NCI-H2081 treated with DMSO at 0.1 percent for 48 hours (cell line): ENCODE results near the gene ELFN1.

ENCODE experiments used
- DNase-seq: peaks from one replicate; lab custom pipeline; 2025; lab: John Stamatoyannopoulos, UW

ELFN1 gene

DNA sequence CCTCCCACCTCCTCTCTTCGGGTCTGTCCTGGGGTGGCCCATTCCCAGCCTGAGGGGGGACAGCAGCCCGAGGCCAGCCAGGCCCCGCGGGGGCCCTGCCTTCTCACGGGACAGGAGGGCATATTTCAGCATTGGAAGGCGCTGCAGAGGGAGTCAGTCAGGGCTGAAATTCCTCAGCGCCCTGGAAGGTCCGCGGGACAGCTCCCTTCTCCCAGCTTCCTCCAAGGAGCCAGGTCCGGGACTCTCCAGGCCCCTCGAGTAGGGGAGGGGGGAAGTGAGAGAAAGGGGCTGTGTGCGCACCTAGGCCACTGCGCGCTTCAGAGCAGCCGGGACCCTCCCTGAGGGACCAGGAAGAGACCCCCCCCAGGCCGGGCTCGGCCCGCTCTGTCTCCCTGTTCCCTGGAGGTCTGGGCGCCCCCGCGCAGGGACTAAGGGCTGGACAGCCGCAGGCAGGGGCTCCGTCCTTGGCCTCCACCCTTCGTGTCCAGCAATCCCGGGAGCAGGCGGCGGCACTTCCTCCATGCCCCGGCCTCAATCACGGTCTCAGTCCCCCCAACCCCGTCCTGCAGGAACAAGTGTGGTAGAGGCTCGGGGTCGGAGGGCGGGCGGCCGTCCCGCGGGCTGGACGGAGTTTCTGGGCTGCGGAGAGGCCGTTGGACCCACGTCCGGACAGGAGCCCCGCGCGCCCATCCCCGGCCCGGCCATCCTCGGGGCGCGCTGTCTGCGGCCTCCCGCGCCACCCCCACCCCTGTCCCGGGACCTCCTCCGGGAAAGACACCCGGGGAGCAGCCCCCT, 6.0 kb upstream of the ELFN1 start:
- no peak for DNase-seq

DNA sequence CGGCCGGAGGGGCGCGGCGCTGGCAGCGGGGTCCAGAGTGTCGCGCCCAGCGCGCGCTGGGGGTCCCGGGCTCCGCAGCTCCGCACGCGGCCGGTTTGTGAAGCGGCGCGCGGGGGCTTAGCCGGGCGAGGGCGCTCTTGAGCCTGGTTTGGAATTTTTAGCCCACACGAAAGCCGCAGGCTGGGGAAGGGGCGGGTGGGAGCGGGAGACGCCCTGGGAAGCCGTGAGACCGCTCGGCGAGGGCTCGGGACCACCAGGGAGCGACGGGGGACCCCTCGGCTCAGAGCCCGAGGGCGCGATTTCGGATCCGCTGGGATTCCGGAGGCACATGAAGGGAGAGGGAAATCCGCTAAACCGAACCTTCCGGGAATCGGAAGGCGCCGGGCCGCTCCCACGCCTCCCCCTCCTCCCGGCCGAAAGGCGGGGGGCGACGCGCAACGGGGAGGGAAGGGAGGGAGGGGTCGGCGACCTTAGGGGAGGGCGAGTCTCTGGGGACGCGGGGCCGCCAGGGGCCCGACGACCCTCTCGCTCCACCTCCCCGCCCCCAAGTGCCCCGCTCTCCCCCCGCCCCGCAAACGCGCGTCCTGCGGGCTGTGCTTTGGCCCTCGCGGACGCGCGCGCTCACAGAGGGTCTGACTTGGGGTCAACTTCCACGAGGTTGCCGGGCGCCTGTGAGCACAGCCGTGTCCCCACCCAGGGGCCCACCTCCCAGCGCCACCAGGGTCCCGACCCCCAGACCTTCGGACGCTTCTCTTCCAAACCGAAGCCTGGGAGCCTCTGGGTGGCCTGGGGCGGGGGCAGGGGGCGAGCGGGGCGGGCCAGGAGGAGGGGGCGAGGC, 5.1 kb upstream of the ELFN1 start:
- DNase-seq, result no peak

DNA sequence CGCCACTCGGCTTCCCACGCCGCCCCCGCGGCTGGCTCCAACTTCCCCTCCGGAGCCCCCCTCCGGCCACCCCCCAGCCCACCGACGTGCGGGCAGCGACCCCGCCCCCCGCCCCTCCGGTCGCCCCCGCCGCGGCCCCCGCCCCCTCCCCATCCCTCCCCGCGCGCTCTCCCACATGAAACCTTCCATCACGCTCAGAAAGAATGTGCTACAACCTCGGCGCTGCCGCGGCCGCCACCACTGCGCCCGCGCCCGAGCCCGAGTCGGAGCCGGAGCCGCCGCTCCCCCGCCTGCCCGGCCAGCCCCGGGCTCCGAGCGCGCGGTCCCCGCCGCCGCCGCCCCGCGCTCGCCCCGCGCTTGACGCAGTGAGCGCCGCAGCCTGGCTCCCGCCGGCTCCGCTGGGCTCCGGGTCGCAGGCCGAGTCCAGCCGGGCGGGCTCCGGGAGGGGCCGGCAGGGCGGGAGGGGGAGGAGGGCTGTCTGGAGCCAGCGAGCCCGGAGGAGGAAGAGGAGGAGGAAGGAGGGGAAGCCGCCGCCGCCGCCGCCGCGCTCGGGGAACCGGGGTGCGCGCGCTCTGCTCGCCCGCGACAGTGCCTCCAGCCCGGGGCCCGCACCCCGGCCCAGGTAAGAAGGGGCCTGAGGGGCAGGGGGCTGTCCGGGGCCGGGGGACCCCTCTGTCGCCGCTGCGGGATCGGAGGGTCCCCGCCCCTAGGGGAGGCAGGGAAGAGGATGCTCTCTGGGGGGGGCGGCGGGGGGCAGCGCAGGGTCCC, 4.3 kb upstream of the ELFN1 start:
- DNase-seq, result no peak

DNA sequence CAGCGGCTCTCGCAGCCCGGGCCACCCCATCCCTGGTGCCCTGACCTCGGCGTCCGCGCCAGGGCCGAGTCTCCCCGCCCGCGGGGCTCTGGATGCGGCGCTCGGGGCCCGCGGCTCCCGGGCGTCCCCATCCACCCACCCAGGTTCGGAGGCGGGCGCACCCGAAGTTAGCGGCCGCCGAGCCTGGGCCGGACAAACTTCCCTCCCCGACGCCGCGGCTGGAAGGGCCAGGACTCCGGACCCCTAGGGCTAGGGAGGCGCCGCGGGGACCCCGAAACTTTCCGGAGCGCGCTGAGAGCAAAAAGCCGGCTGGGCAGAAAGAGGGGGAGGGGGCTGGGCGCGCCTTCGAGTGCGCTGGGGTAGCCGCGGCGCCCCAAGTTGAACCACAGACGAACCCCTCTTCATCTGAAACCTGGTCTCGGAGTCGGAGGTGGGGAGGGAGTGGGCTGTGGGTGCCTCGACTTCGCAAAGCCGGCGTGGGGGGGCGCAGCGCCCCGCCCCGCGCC, 3.7 kb upstream of the ELFN1 start:
- DNase-seq, result no peak

DNA sequence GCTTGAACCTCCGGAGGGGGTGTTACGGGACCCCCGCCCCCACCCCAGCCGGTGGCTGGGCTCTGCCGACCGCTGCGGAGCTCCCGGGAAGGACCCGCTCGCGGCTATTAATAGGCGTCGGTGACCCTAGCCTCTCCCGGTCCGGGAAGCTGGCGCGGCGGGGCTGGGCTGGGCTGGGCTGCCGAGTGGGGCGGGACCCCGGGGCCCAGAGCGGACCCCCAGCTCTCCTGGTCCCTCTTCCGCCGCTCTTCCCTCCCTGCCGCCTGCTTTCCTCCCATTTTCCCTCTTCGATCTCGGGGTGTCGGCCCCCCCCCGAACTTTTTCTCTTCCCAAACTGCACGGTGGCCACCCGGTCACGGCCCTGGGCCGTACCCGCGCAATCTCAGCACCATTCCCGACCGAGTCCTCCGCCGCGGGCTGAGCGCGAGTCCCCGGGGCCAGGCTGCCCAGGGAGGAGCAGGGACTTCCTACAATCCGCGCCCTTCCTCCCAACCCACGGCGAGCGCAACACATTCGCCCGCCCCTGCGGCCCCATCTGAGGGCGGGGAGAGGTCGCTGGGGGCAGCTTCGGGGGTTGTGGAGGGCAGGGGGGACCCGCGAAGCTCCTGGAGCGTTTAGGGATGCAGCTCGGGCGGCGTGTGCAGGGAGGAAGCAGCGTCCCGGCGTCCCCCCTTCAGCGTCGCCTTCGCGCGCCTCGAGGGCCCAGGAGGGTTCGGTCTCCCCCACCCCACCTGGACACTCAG, 3.1 kb upstream of the ELFN1 start:
- no peak for DNase-seq

DNA sequence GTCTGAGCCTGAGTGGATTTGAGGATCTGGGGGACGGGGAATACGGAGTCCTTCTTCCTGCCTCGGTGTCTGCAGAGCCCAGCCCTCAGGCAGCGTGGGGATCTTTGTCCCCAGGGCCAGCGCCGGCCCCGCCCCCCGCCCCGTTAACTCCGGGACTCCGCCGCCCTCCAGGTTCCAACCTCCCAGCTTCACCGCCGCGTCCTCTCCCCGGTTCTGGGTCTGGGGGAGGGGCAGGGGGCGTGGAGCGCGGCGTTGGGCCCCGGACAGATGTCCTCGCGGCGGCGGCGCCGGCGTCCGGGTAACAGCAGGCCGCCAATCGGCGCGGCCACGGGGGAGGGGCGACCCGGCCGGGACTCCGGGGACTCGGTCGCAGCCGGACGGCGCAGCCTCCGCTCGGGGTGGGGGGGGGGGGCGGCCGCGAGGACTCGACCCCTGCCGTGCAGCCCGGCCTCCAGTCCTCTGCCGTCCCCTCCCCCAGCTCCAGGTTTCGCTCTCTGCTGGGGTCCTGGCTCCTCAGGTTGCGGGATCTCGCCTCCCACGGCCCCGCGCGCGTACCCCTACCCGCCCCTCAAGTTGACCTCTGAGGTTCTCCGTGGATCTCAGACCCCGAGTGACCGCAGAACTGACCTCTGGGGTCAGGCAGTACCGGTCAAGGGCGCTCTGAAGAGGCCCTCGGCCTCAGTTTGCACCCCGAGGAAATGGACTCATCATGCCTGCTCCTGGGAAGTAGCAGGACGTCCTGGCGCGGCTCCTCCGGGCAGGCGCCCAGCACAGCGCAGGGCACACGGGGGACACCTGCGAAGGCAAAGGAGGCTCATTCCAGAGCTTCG, 2.3 kb upstream of the ELFN1 start:
- DNase-seq, result no peak

DNA sequence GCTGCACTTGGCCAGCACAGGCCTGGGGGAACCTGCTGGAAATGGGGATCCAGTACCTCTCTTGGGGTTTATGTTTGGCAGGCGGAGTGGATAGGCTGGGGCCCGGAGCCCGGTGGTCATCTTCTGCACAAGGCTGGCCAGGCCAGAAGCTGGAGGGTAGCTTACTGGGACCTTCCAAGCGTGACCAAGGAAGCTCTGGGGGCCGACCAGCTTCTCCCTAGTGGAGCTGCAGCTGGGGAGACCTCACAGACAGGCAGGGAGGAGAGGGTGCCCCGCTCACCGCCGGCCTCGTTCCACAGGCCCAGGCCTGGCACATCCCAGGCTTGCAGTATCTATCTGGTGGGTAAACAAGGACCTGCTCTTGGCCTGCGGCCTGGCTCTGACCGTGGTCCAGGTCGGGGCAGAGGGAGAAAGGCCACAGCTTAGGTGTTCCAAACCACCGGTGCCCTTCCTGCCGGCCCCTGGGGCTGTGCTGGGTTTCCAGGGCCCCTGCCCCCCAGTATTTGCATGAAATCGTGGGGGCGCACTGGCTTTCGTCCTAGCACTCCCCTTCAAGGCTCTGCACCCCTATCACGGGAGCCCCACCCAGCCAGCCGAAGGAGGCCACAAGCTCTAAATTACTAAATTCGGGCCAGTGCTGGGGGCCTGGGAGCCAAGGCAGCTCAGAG, 1.5 kb upstream of the ELFN1 start:
- no peak for DNase-seq

DNA sequence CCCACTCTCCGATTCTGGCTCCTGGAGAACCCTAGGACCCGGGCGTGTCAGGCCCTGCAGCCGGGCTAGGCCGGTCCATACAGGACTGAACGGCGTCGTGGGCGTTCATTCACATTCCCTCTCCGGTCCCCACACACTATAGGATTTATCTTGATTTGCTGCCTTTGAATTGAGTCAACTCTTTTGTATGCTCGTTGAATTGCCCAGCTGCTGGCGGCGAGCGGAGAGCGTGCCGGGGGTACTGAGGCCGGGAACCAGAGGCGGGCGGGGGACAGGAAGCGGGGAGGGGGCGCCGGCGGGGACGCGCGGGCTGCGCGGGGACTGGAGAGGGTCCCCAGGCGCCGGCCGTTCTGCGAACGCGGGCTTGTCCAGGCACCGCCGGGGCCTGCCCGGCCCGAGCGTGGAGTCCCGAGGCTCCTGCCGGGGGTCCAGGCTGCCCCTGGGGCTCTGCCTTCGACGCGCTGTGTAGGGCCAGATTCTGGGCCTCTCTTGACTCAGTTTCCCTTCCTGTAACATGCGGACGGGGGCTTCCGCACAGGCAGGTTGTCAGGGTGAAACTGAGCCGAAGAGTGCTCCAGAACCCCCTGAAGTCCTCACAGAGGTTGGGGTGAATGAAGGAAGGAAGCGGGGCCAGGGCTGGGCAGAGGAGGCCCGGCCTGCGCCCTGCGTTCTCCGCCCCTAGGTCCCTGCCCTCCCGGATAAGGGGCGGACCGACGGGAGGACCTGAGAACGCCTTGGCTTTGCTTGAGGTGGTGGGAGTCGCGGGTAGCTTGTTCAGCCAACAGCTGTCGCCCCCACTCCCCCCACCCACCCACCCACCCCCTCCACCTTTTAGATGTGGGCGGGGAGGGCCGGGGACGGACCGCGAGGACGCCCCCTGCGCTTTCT, 769 bp upstream of the ELFN1 start:
- no peak for DNase-seq

DNA sequence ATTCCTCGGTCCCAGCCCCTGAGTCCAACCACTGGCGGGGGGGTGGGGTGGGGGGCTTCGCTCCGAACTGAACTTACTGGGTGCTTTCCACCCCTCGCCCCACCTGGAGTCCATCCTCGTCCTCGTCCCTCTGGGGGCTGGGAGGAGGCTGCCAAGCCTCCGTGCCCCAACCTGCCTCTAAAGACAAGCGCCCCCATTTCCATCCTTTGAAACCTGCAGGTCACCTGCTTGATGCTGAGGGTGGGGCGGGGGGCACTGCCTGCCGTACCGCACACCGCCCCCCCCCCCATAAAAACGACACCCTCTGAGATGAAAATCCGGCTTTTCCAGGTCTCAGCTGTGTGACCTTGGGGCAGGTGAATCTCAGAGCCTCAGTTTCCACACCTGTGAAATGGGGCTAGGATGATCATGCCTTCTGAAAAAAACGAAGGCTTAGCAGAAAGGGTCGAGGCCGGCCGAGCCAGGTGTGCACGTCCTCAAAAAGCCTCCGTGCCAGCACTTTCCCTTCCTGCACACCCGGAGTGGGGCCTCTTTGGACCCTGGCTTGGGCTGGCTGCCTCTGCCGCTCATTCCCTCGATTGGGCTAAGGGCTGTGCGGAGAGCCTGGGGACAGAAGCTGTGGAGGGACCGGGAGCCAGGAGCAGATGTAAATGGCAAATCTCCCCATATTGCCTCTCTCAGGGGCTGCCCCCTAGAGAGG, 967 bp downstream of the ELFN1 start:
- DNase-seq, result no peak

DNA sequence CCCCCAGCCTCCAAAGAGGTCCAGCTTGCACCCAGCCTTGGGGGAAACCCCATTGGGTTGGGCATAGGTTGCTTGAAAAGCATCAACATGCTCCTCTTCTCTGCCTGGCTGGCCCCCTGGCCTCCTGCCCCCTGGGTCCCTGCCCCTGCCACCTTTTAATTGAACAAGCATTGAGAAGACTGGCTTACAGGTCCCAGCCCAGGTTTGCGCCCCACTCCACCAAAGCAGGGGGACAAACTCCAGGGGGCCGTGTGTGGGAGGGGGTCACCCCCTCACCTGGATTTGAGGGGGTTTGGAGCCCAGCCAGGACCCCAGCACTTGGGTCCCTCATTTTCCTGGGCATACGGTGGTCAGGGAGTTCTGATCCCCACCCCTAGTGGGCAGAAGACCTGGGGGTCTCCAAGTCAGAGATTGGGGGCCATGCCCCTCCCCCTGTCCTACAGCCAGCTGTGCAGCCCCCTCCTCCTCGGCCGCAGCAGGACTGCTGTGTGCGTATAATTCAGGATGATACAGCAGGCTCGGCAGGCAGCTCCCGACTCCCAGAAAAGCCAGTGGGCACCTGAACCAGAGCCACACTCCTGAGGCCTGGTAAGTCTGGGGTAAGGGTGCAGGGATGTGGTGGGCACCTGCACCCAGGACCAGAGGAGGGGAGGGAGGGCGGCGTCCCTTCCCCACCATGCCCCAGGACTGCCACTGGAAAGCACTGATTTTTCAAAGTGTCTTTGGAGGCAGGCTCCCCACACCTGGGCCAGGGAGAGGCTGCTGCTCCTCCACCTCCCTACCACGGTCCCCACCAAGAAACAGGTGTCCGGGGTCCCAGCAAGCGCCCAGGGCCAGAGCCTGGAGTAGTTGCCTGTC, 1.7 kb downstream of the ELFN1 start:
- DNase-seq, result no peak

DNA sequence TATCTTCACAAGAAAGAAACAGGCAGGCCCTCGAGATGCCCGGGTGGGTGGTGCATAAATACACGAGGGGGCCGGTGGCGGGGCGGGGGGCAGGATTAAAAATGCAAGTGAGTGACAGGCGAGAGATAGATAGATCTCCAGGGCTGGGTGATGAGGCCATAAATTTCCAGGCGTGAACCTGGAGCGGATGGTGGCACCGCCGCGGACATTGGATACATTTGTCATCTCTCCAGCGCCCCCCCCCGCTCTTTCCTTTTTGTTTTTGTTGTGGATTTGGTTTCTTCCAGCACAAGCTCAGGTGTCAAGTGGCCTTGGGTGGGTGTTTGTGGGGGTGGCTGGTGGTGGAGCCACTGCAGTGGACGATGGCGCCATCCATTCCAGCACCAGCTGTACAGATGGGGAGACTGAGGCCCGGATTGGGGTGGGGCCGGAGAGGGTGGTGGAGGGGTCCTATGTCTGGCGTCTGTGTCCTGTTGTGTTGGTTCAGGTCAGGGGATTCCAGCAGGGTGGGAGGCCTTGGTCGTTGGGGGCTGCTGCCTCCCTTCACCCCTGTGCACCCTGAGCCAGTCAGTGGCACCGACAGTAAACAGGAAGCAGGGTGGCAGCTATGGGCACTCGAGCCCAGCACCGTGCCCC, 2.9 kb downstream of the ELFN1 start:
- DNase-seq, result no peak

DNA sequence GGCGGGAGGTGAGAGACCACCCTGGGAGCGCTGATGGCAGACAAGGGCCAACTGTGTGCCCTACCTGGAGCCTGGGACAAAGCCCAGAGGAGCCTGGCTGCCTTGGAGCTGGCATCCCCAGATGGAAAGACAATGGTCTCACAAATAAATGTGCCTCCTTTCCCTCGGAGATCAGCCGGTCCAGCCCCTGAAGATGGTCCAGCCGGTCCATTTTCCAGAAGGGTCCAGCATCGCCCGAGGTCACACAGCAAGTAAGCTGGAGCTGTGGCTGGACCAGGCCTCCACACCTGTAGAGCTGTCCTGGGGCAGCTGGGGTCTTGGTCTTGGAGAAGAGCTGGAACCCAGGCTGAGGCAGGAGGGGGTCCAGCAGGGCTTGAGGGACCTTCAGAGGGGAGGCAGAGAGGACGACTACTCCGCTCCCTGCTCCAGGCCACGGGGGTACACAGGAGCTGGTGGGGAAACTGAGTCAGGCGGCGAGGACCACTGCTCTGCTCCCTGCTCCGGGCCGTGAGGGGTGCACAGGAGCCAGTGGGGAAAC, 3.6 kb downstream of the ELFN1 start:
- DNase-seq, result no peak

DNA sequence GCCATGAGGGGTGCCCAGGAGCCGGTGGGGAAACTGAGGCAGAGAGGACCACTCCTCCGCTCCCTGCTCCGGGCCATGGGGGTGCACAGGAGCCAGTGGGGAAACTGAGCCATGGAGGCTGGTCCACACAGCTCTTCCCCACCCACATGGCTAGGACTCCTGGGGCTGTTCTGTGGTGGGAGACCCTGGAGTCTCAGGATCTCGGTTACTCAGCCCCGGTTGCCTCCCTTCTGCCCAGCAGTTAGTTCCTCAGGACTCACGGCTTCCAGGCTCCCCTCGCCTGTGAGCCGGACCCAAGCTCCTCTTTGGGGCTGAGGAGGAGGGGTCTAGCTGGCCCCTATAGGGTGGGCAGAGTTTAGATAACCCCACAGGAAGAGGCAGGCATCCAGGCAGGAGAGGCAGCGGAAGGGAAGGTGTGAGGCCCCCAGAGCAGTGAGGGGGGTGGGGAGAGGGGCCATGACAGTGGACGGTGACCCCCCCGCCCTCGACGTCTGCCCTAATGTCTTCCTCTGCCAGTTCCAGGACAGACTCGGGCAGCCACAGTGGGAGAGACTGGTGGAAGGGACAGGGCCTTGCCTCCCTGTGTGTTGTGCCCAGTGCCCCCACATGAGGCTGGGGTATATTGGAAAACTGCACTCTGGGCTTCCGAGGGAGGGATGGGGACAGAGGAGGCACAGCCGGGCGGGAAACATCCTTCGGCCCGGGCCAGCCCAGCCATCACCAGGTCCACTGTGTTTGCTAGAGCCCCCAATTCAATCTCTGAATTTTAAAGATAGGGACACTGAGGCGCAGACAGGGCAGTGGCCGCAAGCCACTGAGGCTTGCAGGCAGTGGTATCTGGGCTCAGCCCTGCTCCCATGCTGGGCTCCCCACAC, 4.3 kb downstream of the ELFN1 start:
- DNase-seq, result no peak

DNA sequence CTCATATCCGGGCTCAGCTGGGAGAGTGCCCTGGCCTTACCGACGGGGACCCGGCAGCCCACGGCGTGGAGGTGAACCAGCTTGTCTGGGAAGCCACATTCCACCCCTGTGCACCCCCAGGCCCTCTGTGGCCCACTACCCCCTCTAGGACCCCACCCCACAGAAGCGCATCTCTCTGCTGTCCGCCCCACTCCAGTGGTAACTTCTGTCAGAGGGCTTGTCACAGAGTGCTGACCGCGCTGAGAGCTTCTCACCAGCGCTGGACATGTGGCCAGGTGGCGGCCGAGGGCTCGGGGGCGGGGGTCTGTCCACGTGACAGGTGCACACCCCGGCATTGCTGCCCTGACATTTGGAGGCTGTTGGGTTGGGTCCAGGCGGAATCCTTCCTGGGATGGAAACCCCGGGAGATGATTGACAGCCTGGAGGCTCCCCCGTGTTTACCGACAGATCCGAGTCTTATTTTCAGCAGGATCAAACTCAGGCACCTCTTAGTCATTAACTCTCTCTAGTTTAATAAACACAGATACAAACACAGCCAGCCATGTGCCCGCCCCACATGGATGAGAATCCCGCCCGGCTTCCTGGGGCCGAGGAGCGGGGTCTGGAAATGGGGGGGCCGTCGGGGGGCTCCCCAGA, 5.1 kb downstream of the ELFN1 start:
- no peak for DNase-seq
